ENCODE measurements around the gene ESPNL. TPM values are rescaled to one million over a fixed set of nuclear protein-coding genes. Genes with fewer than 3 reads are reported as not detected.

Gene ESPNL
- total RNA-seq, 2 experiments from 2014 or later = 0.11 to 0.27 TPM

DNA sequence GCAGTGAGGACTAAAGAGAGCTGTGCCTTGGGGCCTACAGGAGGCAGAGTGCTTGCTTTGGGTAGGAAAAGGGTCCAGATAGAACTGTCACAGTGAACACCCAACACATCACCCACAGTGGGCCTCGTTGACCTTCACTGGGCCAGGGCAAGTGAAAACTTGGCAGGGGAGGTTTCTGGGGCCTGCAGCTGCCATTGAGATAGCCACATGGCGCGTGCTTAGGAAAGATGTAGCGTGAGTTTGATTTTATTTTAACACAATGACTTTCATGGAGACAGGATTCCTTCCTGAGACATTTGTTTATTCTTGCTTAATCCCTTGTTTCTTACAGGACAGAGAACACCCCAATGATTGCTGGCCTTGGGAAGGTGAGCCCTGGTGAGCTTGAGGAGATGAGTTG lies 9.3 kb upstream of the ESPNL start:
- Mint-ChIP-seq H3K9me3 (no peaks in the 10 kb centered on the region), H3K27me3 (no peaks in the 10 kb centered on the region), H3K4me3 (no peak overlapping the region), H3K36me3 (ENCODE audit: low read depth) (peaks cover 28% of the 10 kb centered on the region), H3K27ac (no peak overlapping the region), H3K4me1 (ENCODE audit: low read depth) (no peaks in the 10 kb centered on the region)
- no peak for ATAC-seq
- POLR2A ChIA-PET = interaction anchor here (1.2 kb wide), 1 partner anchor 9 kb away, joined by 4 read pairs; the partner anchor contains the start of gene ESPNL
- CTCF ChIA-PET = no interaction called here
- no peak for DNase-seq
- intact Hi-C loops (cut with micrococcal nuclease) = no loop called here
- TF ChIP-seq CTCF (IDR thresholded peaks at IDR 0.05) = no peak

GRCh38 chr2:238091436-238092060 lies 8.6 kb upstream of the ESPNL start:
- CTCF ChIA-PET = no interaction called here

GRCh38 chr2:238092486-238093035 lies 7.6 kb upstream of the ESPNL start:
- no peaks in the 10 kb centered on the region for H3K27me3 Mint-ChIP-seq
- H3K4me1 Mint-ChIP-seq (ENCODE audit: low read depth) = no peaks in the 10 kb centered on the region
- H3K36me3 Mint-ChIP-seq (ENCODE audit: low read depth) = peaks cover 15% of the 10 kb centered on the region
- no peaks in the 10 kb centered on the region for H3K9me3 Mint-ChIP-seq
- no peak overlapping the region for H3K4me3 Mint-ChIP-seq
- no peak for DNase-seq
- no peak for TF ChIP-seq CTCF (IDR thresholded peaks at IDR 0.05)
- intact Hi-C loops (cut with micrococcal nuclease) = no loop called here
- ChIA-PET POLR2A (no interaction called here), CTCF (no interaction called here)
- peak overlapping the region; percentile 3 for H3K27ac Mint-ChIP-seq
- ATAC-seq = no peak

More at GRCh38 chr2:238091436-238092060, 8.6 kb upstream of the ESPNL start:
- DNase-seq (no peak), ATAC-seq (no peak)
- intact Hi-C loops (cut with micrococcal nuclease) = no loop called here
- no peak overlapping the region for H3K27ac Mint-ChIP-seq
- no peak overlapping the region for H3K4me3 Mint-ChIP-seq
- no peaks in the 10 kb centered on the region for H3K4me1 Mint-ChIP-seq (ENCODE audit: low read depth)
- POLR2A ChIA-PET = interaction anchor here (1.2 kb wide), 1 partner anchor 8 kb away, joined by 4 read pairs; the partner anchor contains the start of gene ESPNL
- no peaks in the 10 kb centered on the region for H3K9me3 Mint-ChIP-seq
- no peak for TF ChIP-seq CTCF (IDR thresholded peaks at IDR 0.05)
- no peaks in the 10 kb centered on the region for H3K27me3 Mint-ChIP-seq
- peaks cover 23% of the 10 kb centered on the region for H3K36me3 Mint-ChIP-seq (ENCODE audit: low read depth)

DNA sequence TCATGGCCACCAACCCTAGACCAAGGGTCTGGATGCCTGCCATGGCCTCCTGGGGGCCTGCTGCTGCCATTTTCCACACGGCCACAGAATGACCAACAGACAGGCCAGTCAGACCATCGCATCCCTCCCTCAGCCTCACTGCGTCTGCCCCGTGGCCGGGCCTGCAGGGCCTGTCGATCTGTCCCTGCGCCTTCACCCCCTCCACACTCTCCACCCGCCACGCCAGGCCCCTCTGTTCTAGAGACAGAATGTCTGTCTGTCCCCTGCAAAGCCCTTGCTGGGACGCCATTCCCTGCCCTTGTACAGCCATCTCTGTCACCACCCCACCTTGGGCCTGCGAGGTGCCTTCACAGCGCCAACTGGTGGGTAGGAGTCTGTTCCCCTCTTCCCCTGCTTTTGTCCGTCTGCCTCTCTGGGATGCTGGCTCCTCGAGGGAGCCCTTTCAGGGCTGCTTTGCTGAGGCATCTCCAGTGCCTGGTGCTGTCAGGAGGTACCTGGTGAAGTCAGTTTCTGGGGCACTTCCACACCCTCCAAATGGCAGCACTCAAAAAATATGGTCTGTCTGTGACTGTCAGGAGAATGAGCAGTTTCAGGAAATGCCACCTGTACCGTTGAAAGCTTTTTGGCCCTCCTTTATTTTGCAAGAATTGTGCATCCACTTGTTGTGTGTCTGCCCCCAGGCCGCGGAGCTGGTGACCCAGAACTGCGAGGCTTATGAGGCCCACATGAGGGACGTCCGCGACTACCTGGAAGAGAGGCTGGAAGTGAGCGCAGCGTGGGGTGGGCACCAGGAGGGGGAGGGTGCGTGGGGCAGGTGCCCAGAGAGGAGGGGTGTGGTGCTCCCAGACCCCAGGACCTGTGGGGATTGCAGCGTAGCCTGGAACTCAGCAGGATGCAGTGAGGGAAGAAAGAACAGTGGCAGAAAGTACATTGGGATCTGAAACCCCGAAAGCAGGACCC lies 6.7 kb upstream of the ESPNL start:
- intact Hi-C loops (cut with micrococcal nuclease) = no loop called here
- Mint-ChIP-seq H3K27me3 (no peaks in the 10 kb centered on the region), H3K27ac (no peak overlapping the region), H3K4me1 (ENCODE audit: low read depth) (no peaks in the 10 kb centered on the region), H3K9me3 (no peaks in the 10 kb centered on the region), H3K4me3 (no peak overlapping the region), H3K36me3 (ENCODE audit: low read depth) (peaks cover 16% of the 10 kb centered on the region)
- TF ChIP-seq CTCF (IDR thresholded peaks at IDR 0.05) = no peak
- DNase-seq = no peak
- ChIA-PET CTCF (no interaction called here), POLR2A (no interaction called here)
- no peak for ATAC-seq
